ENCODE data around the gene SYNE3.

SYNE3 gene

GRCh38 chr14:95516554-95517181, at the start of gene SYNE3:
TSS of gene SYNE3 (minus strand) at chr14:95516650. CDS start at chr14:95475821, 40,829 bp downstream.
- FAIRE-seq (no peak), DNase-seq (ENCODE audit: extremely low spot score, insufficient read length, low read depth) (no peak)

GRCh38 chr14:95564060-95564459, 47.6 kb upstream of the SYNE3 start:
- no peak for DNase-seq (ENCODE audit: extremely low spot score, insufficient read length, low read depth)
- FAIRE-seq: no peak

GRCh38 chr14:95562892-95563685, 46.6 kb upstream of the SYNE3 start:
- no peak for DNase-seq (ENCODE audit: extremely low spot score, insufficient read length, low read depth)
- FAIRE-seq: peak; percentile 26

GRCh38 chr14:95561001-95561412, 44.6 kb upstream of the SYNE3 start:
- FAIRE-seq: peak; percentile 94
- peak; percentile 71 for DNase-seq (ENCODE audit: extremely low spot score, insufficient read length, low read depth)

- FAIRE-seq (no peak), DNase-seq (ENCODE audit: extremely low spot score, insufficient read length, low read depth) (no peak)
These were observed 42.8 kb upstream of the SYNE3 start for GRCh38 chr14:95559203-95559602.

GRCh38 chr14:95557832-95558231, 41.4 kb upstream of the SYNE3 start:
- FAIRE-seq (no peak), DNase-seq (ENCODE audit: extremely low spot score, insufficient read length, low read depth) (no peak)

GRCh38 chr14:95557291-95557690, 40.8 kb upstream of the SYNE3 start:
- DNase-seq (ENCODE audit: extremely low spot score, insufficient read length, low read depth) (no peak), FAIRE-seq (no peak)

GRCh38 chr14:95555053-95555452, 38.6 kb upstream of the SYNE3 start:
- DNase-seq (ENCODE audit: extremely low spot score, insufficient read length, low read depth): no peak
- FAIRE-seq: no peak

- DNase-seq (ENCODE audit: extremely low spot score, insufficient read length, low read depth) (no peak), FAIRE-seq (no peak)
These were observed 36.7 kb upstream of the SYNE3 start for GRCh38 chr14:95553141-95553540.

GRCh38 chr14:95551435-95551834, 35.0 kb upstream of the SYNE3 start:
- DNase-seq (ENCODE audit: extremely low spot score, insufficient read length, low read depth) (no peak), FAIRE-seq (no peak)

- FAIRE-seq (no peak), DNase-seq (ENCODE audit: extremely low spot score, insufficient read length, low read depth) (no peak)
These were observed 33.5 kb upstream of the SYNE3 start for GRCh38 chr14:95549656-95550585.

GRCh38 chr14:95548328-95548929, 32.0 kb upstream of the SYNE3 start:
- FAIRE-seq: no peak
- no peak for DNase-seq (ENCODE audit: extremely low spot score, insufficient read length, low read depth)

- no peak for FAIRE-seq
- DNase-seq (ENCODE audit: extremely low spot score, insufficient read length, low read depth): no peak
These were observed 31.3 kb upstream of the SYNE3 start for GRCh38 chr14:95547626-95548327.

GRCh38 chr14:95547272-95547625, 30.8 kb upstream of the SYNE3 start:
- no peak for FAIRE-seq
- DNase-seq (ENCODE audit: extremely low spot score, insufficient read length, low read depth): no peak

GRCh38 chr14:95545515-95546168, 29.2 kb upstream of the SYNE3 start:
- DNase-seq (ENCODE audit: extremely low spot score, insufficient read length, low read depth) (no peak), FAIRE-seq (no peak)

GRCh38 chr14:95544588-95544987, 28.1 kb upstream of the SYNE3 start:
- FAIRE-seq (no peak), DNase-seq (ENCODE audit: extremely low spot score, insufficient read length, low read depth) (no peak)

GRCh38 chr14:95543021-95543420, 26.6 kb upstream of the SYNE3 start:
- DNase-seq (ENCODE audit: extremely low spot score, insufficient read length, low read depth): no peak
- no peak for FAIRE-seq

- FAIRE-seq: no peak
- DNase-seq (ENCODE audit: extremely low spot score, insufficient read length, low read depth): no peak
These were observed 25.8 kb upstream of the SYNE3 start for GRCh38 chr14:95541932-95542930.

All from GM18507 (cell line).